Measurements from ENCODE around the gene ADAMTS17. TPM values are rescaled to one million over a fixed set of nuclear protein-coding genes. Genes with fewer than 3 reads are reported as not detected.

The ADAMTS17 gene
- polyA plus RNA-seq, 1 donor: 4.0 TPM

GRCh38 chr15:100252779-100253417 lies 88.9 kb downstream of the ADAMTS17 start:
- no peak for DNase-seq (ENCODE audit: low read depth)

DNA sequence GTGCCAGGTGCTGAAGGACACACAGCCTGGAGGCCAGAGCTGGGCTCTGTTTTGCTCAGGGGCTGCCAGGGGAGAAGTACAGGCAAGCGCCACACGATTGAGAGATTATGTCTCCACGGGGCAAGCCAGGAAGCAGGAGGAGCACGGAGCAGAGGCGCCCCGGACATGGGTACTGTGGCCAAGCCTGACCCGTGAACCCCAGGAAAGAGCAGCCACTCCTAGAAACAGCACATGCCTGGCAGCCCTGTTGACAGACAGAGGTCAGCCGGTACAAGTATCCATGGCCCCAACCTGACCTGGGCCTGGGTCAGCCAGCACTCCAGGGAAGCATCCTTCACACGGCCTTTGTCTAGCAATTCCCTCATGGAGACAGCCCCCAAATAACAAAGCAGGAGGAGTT lies 89.4 kb downstream of the ADAMTS17 start:
- no peak for DNase-seq (ENCODE audit: low read depth)

- peak; percentile 78 for DNase-seq (ENCODE audit: low read depth)
Measured at GRCh38 chr15:100250176-100250800, 91.5 kb downstream of the ADAMTS17 start.

DNA sequence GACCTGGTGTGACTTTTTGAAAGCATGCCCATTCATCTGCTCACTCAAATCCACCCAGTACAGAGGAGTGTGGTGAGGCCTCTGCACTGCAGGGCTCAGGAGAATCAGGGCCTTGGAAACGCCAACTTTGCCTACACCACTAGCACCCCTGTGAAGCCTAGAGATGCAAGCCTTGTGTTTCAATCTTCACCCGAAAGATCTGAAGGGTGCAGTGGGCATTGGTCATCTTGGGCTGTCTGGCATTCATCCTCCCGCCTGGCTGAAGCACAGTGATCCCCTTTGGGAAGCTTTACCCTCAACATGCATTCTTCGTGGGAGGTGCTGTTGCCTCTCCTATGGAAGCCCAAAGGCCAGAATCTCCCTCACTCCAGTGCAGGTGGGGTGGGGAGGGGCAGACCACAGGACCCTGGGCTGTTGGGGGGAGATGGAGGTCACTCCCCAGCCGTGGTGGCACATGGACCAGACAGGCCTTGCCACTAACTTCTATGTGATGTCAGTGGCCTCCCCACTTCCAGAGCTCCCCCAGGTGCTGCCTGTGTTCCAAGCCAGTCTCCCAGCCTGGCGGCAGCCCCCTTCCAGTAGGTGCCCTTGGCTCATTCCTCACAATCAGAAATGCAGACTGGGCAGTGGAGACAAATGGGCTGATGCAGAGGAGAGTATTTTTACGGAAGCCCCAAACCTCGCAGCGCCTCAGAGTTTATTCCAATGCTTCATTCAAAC lies 92.5 kb downstream of the ADAMTS17 start:
- DNase-seq (ENCODE audit: low read depth): no peak

DNA sequence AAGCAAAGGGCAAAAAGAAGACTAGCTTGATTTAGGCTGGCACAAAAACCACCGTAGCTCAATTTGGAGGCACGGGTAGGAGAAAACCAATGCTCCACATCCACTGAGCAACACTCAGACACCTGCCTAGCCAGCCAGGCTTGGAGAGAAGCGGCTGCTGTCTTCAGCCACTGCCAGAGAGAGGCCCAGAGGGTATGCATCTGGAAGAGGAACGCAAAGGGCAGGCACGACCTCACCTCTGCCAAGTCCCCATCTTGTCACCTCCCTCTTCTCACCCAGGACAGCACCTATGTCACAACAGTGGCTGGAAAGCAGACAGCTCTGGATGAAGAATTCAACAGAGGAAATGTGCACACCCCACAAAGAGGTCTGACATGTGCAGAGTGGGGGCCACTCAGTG lies 93.5 kb downstream of the ADAMTS17 start:
- DNase-seq (ENCODE audit: low read depth): no peak

- no peak for DNase-seq (ENCODE audit: low read depth)
Measured at GRCh38 chr15:100247228-100248225, 94.2 kb downstream of the ADAMTS17 start.

- no peak for DNase-seq (ENCODE audit: low read depth)
Measured at GRCh38 chr15:100245855-100246254, 95.9 kb downstream of the ADAMTS17 start.

GRCh38 chr15:100245487-100245820 lies 96.3 kb downstream of the ADAMTS17 start:
- DNase-seq (ENCODE audit: low read depth): no peak

GRCh38 chr15:100244796-100245486 lies 96.8 kb downstream of the ADAMTS17 start:
- DNase-seq (ENCODE audit: low read depth): no peak

GRCh38 chr15:100242989-100243388 lies 98.8 kb downstream of the ADAMTS17 start:
- no peak for DNase-seq (ENCODE audit: low read depth)

DNA sequence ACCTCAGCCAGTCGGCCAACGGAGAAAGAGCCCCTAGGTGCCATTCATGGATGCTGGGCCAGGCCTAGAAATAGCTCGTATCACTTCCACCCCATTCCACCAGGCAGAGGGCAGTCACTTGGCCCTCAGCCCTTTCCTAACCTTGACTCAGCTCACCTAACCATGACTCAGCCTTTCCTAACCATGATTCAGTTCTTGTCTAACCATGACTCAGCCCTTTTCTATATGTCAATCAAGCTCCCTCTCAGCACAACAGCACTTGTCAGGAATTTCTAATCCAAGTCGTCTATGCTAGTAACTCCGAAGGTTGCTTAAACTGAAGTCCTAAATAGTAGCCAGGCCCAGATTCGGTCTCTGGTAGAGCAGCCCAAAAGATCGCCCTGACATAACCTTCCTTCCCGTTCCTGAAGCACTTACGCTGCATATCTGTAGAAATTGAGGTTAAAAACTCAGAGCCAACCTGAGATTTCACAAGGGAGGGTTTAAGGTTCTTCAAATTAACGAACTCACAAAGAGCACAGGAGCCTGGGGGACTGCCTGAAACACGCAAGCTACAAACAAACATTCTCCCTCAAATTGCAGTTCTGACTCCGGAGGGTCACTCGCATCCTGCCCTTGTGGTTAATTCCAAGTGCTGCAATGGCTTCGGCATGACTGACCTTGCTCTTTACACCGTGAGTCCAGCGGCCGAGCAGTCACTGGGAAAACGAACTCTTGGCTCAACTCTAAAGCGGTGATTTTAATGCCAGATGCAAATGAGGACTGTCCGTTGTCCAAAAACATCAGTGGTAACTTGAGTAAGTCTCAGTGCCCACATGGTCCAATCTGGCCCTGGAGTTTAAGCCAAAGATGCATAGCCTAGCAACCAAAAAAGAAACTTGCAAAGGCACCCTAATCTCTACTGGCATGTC lies 99.9 kb downstream of the ADAMTS17 start:
- no peak for DNase-seq (ENCODE audit: low read depth)

DNA sequence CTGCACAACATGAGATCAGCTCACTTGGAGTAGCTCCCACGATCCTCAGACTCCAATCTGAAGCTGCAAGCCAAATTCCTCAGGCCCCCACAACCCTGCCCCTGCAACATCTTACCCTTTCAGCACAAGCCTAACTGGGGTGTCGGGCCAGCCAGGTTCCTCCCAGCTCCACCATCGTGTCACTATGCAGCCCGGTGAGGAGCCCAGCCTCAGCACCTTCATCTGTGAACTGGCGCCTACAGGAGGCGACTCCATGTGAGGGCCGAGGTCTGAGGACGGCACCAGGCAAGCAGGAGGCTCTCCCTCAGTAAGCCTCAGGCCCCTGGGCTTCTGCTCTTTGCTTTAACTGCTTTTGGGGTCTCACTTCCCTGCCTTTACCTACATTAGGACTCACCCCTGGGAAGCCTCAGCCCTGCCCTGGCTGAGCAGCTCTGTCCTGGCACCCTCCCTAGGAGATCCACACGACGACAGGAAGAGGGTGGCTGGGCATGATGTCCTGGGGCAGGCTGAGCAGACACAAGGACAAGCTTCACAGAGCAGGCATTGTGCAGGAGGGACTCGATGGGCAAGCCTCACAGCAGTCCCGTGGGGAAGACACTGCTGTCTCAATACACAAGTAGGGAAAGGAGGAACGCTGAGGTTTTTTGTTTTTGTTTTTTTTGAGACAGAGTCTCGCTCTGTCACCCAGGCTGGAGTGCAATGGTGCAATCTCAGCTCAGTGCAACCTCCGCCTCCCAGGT lies 104.6 kb downstream of the ADAMTS17 start:
- DNase-seq (ENCODE audit: low read depth): no peak

DNA sequence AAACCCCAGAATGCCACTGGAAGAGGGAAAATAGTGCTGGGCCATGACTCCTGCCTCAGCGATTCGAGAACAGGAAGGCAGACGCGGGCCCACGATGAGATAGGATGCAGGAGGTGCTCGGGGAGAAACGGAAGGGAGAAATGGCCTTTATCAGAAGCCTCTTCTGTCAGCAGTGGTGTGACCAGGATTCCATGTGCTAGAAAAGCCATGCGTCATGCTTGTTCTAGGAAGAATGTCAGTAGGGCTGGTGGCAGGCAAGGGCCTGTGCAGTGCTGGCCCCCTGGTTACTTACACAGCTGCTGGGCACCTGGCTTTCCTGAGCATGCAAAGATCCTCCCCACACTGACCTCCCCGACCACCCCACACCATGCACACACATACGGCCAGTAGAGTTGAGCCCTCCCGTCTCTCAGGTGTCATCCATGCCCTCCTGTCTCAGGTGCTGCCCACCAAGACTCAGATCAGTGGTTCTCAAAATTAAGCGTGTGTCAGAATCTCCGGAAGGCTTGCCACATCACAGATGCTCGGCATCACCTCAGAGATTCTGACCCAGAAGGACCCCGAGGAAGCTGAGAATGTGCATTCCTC lies 106.7 kb downstream of the ADAMTS17 start:
- no peak for DNase-seq (ENCODE audit: low read depth)

DNA sequence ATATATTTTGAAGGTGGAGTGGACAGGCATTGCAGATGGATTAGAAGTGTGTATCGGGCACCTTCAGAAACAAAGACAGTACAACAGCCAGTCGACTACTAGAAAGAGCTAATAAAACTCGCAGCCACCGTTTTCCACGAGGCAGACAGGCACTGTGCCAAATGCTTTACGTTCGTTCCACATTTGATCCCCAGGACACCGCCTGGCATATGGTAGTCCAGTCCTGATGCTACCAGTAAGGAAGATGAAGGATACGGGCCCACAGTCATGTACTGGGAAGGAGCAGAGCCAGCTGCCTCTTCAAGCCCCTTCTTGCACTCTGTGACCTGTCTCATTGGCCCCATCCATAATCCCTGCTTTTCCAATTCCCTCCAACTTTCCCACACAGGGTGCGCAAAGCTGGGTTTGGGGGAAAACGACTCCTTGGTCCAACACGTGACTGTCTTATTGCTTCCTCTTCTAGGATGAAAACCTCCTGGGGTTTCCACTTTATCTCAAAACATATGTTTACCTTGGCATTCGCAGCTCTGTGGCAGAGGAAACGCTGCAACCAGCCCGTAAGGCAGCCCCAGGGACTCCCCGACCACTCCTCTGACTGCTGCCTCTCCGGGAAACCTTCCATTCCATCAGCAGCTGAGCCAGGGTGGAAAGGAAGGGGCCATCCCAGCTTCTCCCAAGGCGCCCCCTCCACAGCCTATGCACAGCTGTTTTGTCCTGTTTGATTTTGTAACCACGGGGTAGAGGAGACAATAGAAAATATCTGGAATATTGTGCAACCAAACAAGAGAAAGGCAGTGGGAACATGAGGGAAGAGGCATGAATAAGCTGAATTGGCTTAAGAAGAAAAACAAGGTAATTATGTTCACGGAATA lies 107.4 kb downstream of the ADAMTS17 start:
- DNase-seq (ENCODE audit: low read depth): peak; percentile 60

- no peak for DNase-seq (ENCODE audit: low read depth)
Measured at GRCh38 chr15:100230784-100231183, 111.0 kb downstream of the ADAMTS17 start.

DNA sequence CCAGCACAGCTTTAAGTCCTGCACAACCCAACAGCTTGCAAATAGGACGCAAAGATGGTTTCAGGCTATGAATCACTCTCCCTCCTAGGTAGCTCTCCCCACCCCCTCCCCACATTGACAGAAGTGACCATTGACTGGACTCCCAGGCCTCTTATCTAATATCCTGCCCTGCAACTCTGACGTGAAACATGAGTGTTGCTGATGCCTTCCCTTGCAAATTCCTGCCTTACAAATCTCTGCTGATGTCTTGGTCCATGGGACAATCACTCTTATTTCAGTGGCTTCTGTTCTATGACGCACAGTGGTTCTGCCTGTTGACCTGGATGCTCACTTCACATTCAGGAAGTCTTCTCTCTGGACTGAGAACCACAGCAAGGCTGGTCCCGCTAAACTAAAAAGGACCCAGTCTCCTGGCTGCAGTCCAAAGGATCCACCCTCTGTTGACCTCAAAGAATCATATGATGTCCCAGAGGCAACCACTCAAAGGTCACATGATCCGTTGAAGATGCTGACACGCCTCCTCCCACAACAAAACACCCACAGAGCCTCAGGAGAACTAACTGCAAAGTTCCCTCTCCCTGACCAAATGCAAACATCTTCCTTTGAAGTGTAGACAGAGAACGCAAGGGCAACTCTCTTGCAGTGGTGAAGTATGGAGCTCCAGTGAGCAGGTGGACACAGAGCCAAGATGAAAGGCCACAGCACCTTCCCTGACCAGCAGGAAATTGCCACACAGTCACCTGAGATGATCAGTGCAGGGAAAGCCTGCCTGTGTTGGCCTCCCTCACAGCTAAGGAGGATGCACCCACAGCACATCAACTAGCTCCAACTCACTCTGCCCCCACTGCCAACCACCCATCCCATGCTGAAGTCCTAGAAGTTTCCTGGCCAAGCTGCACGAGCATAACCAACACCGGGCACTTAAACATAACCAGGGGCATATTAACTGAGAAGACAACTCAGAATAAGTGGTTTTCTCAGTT lies 112.3 kb downstream of the ADAMTS17 start:
- no peak for DNase-seq (ENCODE audit: low read depth)

DNA sequence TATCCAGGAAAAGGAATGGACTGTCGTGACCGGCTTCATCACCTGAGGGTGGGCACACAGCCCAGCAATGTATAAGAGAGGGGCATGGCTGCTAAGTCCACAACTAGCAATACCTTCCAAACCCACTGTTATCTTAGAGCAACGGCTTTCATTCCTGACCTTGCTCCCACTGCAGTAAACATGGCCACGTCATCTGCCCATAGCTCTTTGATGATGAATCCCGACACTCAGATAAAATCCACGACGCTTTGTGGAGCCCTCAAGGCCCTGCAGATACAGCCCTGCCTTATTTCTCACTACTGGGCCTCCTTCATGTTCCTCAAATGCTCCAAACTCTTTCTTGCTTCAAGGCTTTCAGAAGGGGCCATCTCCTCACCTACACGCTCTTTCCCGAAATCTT lies 114.0 kb downstream of the ADAMTS17 start:
- DNase-seq (ENCODE audit: low read depth): no peak

Data from forelimb muscle (tissue), 1 donor.